NOMO-1 treated with dmso at 0.1 percent for 144 hours (cell line): ENCODE data around the gene DAO.
"Not testable (repeated sequence)": the region's sequence is repeated elsewhere in the genome, so short reads cannot be mapped to it uniquely, and the experiment has no call there.

Experiments used
- DNase-seq: peaks from one replicate; lab custom pipeline; 2025; ENCODE audit not compliant: unreplicated experiment; lab: John Stamatoyannopoulos, UW

Gene DAO

DNA sequence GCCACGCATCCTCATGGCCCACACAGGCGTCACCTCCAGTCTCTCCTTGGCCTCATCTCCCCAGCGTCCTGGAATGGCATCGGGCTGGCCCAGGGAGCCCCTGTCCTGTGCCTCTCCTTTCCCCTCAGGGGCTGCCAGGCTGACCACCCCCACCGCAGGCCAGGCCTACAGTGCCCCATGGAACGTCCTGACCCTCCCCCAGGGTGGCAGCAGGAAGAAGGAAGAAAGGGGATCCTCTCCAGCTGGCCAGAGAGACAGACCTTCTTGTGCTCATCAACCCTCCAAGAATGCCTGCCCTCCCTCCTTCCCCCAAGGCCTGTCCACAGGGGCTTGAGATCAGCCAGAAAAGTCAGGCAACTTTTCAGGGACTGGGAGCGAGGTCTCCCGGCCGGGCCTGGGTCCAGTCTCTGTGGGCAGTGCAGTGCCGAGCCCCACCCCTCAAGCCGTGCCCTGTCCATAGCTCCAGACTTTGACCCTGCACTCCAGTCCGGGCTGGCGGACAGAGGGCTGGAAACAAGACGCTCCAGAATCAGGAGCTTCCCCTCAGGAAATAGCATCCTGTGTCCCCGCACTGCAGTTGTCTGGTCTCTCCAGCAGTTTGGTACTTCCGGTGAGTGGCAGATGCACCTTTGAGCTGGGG is at the start of gene DAO:
TSS of gene DAO (plus strand) at position 478 of the 640 bp plus-strand sequence. CDS start 4,915 bp downstream, outside the sequence.
- DNase-seq, result no peak

DNA sequence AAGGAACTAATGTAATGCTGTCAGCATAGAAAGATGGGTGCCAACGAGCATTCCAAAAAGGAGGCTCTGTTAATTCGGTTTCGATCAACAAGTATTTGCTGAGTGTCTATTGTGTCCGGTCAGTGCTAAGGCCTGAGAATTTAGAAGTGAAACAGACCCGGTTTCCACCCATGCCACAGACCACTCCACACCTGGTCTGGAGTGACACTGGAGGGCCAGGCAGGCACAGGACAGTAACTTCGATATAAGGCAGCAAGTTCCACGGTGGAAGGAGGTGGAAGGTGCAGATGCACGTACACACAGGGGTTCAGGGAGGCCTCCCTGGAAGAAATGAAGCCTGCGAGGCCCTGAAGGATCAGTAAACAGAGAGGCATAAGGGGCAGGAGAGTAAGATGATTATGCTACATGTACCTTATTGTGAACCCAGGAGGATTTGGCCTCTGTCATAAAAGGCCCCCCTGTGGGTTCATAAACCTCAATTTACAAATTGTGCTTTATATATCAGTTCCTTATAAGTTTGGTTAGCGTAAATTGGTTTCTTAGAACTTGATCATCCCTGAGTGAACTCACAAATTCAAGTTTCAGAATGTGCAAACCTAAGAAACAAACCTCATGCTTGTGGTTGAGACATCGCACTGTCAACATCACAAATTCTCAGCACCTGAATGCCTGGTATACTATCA is 48.4 kb upstream of the DAO start:
- DNase-seq, result no peak

DNA sequence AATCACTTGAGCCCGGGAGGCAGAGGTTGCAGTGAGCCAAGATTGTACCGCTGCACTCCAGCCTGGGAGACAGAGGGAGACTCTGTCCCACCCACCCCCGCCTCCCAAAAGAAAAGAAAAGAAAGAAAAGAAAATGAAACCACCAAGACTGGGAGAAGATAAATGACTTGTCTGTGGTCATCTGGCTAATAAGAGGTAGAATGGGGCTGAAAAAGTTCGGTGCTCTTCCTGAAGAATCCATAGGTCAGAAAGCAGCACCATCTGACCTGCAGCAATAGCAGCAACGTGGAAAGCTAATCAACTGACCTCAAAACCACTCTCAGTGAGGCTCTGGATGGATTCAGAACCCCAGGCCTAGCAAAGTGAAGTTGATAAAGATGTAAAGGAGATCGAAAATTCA is 47.7 kb upstream of the DAO start:
- no peak for DNase-seq

DNA sequence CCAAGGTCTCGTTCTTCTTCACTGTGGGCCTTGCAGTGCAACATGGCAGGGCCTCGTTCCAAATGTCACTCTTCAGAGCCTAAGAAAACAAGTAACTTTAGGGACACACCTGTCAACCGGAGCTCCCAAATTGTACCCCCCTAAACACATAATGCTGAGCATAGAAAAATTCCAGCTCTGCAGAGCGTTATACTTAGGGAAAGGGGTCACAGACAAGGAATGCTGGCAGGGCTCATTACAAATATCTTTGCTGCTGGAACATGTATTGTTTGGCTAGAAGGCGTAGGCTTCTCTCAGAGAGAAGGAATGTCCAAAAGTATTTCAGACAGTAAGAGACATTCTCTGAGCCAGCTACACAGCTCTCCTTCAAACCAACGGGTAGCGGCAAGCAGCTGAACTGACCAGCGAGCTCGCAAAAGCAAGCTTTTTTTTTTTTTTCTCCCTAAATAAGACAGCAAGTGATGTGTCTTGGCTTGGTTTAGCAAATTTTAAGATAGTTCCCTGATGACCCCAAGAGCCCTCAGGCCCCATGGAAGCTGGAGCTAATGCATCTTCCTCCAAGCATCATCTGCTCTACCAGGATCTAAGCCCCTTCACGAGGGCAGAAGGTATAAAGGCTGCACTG is 47.0 kb upstream of the DAO start:
- no peak for DNase-seq

DNA sequence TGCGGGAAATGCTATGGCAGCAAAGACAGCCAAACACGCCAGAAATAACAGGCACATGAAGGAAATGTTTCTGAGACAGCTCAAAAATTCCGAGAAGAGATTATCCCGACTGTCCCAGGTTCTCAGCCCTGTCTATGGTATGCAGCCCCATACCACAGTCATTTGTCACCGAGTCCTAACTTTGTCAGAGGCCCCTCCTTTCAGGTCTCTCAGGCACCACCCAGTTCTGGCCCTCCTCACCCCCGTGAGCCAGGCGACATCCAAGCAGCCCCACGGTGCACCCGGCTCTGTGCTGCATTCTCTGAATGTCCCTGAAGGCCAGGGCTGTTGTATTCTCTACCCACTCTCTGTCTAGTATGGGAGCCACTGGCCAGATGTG is 46.5 kb upstream of the DAO start:
- DNase-seq, result no peak

DNA sequence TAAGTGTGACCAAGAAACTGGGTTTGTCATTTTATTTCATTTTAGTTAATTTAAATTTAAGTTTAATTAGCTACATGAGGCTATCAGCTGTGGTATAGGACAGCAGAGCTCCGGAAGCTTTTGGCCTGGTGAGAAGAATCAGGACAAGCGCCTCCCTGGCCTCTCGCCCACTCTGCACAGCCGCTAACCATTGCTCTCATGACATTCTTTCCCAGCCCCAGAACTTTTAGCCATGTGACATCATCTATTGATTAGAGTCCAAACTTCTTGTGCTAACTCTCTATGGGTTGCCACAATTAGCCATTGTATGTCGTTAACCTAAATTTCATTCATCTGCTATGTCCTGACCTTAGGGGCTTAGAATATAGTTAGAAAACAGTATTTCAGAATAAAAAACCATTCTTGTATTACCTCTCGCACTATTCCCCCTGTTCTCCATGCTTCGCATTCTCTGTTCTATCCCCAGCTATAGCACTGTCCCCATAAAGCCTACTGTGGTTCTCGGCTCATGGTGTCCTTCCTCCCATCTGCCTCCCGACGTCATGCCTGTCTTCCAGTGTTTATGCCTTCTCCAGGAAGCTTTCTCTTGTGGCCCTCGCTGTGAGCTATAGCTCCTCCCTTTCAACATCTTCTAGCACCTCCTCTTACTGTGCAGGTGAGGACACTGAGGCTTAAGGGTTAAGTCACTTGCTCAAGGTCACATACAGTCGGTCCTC is 46.0 kb upstream of the DAO start:
- DNase-seq, result no peak

DNA sequence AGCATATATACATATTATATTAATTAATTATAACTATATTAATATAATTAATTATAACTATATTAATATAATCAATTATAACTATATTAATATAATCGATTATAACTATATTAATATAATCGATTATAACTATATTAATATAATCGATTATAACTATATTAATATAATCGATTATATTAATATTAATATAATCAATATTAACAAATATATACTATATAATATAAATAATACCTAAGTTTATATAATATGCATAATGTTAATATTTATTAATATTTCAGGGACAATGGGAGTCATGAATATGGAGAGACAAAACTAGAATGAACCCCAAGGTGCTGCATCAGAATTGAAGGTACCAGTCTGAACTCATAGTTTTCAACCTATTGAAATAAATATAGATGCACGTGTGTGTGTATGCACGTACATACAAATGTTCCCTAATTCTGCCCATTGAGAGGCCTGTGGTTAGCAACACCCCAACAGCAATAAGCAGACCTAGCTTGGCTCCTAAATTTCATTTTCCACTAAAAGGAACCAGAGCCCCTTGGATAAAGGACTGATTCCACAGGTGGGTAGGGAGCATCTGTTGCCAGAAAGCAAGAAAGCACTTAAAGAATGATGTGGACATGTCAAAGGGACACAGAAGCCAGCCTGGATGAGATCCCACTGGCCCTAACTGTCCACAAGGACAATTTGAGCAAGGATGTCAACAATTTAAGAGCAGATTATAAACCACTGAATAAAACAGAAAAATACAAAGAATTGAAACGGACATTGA is 43.8 kb upstream of the DAO start:
- DNase-seq, result no peak

DNA sequence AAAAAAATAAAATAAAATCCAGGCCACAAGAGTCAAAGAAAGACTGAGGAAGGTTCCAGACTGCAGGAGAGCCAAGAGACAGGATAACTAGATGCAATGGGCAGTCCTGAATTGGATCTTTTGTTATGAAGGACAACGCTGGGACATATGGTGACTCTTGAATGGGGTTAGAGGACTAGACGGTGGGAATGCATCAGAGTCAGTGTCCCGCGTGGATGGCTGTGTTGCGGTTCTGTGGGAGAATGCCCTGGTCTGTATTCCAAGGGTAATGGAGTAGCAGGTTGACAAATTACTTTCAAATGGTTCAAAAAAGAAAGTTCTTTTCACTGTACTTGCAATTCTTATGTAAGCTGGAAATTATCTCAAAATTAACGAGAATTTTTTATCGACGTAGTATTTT is 42.7 kb upstream of the DAO start:
- no peak for DNase-seq

DNA sequence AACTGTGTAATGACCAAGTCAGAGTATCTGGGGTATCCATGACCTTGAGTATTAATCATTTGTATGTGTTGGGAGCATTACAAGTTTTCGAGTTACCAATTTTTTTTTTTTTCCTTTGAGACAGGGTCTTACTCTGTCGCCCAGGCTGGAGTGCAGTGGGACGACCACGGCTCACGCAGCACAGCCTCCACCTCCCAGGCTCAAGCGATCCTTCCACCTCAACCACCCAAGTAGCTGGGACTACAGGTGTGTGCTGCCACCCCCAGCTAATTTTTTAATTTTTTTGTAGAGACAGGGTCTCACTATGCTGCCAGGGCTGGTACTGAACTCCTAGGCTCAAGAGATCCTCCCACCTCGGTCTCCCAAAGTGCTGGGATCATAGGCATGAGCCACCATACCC is 42.2 kb upstream of the DAO start:
- DNase-seq, result no peak

DNA sequence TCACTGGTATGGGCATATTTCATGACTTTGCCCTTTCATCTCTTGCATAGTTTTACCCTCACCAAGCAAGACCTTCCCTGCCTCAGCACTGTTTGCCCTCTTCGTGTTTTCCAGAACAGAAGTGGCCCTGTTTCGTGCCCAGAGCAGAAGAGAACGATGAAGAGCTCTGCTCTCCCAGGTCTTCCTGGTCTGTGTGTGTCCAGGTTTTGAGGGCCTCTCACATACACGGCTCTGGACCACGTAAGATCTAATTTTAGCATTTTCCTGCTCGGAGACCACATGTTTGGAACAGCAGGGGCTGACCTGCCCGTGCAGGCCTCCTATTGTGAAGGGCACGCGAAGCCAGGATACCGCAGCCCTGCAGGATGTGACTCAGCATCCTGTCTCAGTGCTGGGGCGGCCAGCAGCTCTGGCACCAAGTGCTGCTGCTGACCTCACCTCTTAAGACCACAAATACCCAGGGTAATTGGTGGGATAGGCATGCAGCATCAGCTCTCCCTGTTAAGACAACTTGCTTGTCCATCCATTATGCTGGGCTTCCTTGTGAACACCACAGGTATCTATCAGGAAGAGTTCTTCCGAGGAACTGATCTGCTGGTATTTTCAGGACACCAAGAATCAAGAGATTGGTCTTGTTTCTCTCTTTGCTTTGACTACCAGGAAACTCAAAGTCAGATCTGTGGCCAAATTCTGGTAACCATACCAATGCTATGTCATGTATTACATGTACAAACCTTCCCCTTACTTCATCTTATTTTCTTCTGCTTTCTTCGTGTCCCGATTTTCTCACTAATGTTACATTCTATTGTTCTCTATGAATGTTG is 41.5 kb upstream of the DAO start:
- peak; percentile 82 for DNase-seq

DNA sequence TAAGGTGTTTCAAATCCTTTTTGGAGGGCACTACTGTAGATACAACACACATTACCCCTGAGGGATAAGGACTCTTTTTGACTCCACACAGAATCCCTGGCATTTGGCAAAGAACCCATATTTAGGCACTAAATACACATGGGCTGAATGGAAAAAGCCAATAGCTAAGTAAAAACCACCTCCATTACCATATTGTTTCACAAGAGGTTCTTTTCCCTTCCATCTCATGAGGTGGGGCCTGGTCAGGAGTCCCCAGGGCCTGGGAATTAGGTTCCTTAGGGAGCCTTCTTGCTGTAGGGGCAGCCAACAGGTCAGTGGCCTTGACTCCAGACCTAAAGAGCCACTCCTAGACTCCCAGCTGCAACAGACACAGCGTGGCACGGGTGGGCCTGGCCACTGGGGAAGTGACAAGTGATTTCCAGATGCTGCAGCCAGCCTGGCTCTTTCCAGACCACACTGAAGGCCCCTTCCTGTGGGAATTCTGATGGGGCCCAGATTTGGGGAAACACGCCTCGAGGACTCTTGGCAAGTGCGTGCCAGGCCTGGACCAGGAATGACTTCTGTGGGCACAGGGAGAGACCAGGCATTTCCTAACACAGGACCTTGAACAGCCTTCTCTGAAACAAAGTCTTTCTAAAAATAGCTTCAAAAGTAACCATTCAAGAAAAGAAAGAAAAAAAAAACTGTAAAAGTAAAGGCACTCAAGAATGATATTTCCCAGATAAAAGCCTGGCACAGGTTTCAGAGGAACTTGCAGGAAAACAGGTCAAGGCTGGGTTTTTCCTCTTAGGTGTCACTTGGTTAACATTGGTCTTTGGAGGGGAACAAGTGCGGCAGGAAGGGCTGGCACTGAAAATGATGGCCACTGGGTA is 40.6 kb upstream of the DAO start:
- no peak for DNase-seq

DNA sequence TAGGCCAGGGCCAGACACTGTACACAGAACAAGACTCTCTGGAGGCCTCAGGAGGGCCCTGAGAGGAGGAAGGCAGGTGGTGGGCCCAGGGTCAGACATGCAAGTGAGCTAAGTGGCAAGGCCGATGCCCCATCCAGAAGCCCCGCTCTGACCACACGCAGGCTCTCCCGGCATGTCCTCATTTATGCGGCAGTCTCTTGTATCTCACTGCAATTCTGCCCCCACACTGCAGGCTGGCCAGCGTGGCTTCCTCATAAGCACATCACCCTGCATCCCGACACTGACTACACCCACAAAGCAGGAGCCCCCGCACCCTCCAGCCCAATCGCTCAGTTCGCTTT is 40.0 kb upstream of the DAO start:
- no peak for DNase-seq

DNA sequence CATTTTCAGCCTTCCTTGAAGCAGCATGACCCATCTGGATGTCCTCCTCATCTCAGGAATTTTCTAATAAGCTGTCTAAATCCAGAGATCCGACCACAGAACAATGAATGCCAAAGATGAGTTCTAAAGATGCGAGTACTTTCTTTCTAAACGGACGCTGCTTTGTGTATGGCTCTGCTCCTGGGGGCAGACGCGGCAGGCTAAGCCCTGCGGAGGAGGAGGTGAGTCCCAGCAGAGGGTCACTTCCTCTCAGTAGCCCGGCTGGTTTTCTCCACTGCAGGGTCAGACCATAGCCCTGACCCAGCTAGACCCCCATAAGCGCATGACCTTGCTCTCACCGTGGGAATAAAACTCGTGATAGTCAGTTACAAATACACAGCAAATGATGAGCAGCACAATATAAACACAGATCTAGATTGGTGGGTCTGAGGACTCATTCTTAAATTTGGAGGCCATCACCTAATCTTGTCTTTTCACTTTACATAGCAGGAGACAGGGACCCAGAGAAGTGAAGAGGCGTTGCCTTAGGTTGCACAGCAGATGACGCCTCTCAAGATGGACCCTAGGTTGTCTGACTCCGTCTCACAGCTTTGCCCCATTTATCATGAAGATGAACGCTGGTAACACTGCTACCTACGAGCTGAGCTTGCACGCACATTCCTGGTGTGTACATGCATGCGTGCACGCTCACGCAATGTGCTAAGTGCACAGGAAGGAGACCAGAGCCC is 39.1 kb upstream of the DAO start:
- DNase-seq, result no peak

DNA sequence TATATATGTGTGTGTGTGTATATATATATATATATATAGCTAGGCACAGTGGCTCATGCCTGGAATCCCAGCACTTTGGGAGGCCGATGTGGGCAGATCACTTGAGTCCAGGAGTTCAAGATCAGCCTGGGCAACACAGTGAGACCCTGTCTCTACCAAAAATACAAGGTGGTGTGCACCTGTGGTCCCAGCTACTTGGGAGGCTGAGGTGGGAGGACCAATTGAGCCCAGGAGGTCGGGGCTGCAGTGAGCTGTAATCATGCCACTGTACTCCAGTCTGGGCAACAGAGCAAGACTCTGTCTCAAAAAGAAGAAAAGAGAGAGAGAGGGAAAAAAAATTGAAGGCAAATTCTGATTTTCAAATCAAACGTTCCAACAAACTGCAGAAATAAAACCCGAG is 38.1 kb upstream of the DAO start:
- DNase-seq, result not testable (repeated sequence)

DNA sequence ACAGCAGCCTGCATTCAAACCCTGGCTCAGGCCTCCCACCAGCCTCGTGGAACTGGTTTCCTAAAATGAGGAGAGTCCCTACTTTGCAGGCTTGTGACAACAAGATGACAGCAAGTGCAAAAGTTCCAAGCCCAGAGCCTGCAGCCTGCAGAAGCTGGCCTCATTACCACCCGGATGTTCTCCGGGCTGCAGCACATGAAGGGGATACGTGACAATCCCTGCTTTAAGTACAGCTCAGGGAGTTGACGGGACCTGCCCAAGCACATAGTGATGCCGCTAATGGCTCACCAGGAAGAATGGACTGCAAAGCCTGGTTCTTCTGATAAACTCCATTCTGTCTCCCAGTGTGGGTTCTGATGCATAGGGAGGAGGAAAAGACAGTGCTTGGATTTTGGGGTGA is 37.5 kb upstream of the DAO start:
- no peak for DNase-seq

DNA sequence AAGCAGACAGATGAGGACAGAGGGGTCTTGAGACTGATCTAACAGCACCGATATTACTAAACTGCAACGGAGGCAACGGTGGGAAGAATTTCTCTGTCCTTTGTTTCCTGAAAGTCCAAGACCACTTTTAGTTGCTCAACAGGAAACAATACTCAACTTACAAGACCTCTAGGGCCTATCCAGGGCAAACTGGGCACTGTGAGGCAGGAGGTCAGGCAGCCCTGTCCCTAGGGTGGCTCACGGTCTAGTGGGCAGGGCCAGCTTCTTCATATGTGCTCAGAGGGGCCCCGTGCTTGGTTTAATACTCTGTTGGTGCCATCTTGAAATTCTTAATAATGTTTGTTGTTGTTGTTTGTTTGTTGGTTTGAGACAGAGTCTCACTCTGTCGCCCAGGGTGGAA is 36.7 kb upstream of the DAO start:
- DNase-seq, result no peak

DNA sequence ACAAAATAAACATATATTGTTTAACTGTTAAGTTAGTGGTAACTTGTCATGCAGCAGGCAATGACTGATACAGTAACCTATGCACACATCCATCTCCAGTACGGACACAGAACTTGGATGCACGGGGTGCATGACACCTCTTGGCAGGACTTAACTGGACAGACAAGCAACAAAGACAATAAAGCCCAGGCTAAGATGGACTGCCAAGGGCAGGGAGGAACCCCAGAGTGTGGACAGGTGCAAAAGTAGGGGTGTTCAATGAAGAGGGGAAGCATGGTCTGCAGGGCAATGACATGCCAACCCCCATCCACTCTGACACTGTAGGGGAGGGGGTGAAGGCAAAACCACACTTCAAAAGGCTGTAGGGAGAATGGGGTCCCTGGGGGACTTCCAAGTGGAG is 34.2 kb upstream of the DAO start:
- DNase-seq, result no peak

DNA sequence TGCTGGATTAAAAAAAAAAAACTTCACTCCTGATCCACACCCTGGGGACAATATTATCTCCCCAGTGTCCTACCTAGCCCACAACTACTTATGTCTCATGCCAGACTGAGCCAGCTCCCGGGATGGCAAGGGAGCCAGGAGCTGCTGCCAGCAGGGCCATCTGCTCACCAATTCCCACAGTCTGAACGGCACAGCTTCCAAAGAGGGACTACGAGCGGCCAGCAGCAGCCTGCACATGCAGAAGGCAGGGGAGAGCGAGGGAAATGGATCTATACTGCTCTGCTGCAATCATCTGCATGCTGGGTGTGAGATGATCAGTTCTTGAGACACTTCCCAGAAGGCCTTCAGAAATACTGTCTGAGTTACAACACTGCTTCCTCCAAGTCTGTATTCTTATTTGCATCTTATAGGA is 33.6 kb upstream of the DAO start:
- peak; percentile 21 for DNase-seq

DNA sequence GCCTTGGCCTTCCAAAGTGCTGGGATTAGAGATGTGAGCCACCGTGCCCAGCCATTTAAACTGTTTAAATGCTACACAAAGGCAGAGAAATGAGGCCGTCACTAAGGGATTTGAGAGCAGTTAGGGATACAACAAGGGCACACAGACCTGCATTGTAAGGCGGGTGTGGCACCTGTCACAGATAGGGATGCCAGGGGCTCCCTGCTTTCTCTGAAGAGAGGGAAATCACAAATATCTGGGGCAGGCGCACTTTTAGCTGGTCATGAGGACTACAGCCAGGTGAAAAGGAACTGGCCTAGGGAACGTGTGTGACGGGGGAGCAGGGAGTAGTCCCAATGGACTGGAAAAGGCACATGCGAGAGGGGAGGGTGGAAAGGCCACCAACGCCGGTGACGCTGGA is 32.2 kb upstream of the DAO start:
- no peak for DNase-seq
